Mesendoderm (in vitro differentiated cells): Measurements from ENCODE around the gene NEIL1.

ENCODE experiments used
- DNase-seq: peaks from one replicate; pipeline ENCODE4 v3.0.0; 2013
- H2AK5ac ChIP-seq: 2 replicates; pipeline ENCODE4 v1.6.1; 2013; ENCODE audit warnings: low read length, inconsistent platforms
- H2BK120ac ChIP-seq: 2 replicates; pipeline ENCODE4 v1.6.1; 2013; ENCODE audit warnings: low read depth, mild to moderate bottlenecking, low read length, moderate library complexity, mixed read lengths
- H2BK15ac ChIP-seq: replicated peaks from 2 replicates; pipeline ENCODE4 v1.6.1; 2013; ENCODE audit warnings: low read depth, mild to moderate bottlenecking, moderate library complexity
- H2BK5ac ChIP-seq: 2 replicates; pipeline ENCODE4 v1.6.1; 2013; ENCODE audit warnings: low read length, inconsistent platforms
- H3K18ac ChIP-seq: 2 replicates; pipeline ENCODE4 v1.6.1; 2013; ENCODE audit warnings: mild to moderate bottlenecking, low read length, mixed read lengths
- H3K23ac ChIP-seq: one replicate; pipeline ENCODE4 v1.6.1; 2013; ENCODE audit warnings: low read length
- H3K27ac ChIP-seq: 2 replicates; pipeline ENCODE4 v1.5.1; 2013; ENCODE audit warnings: low read depth, mild to moderate bottlenecking, inconsistent platforms, low read length, moderate library complexity
- H3K27me3 ChIP-seq: 2 replicates; pipeline ENCODE4 v1.6.1; 2013; ENCODE audit warnings: low read length, control low read depth, mild to moderate bottlenecking, inconsistent platforms; ENCODE audit not compliant: insufficient read depth, poor library complexity
- H3K36me3 ChIP-seq: 2 replicates; pipeline ENCODE4 v1.6.1; 2013; ENCODE audit warnings: low read length, inconsistent platforms; ENCODE audit not compliant: control insufficient read depth, insufficient read depth
- H3K4ac ChIP-seq: one replicate; pipeline ENCODE4 v1.6.1; 2013; ENCODE audit warnings: low read depth, mild to moderate bottlenecking, low read length, moderate library complexity
- H3K4me1 ChIP-seq: 2 replicates; pipeline ENCODE4 v1.6.1; 2013; ENCODE audit warnings: low read depth, low read length, inconsistent platforms; ENCODE audit not compliant: control insufficient read depth
- H3K4me2 ChIP-seq: 2 replicates; pipeline ENCODE4 v1.6.1; 2013; ENCODE audit warnings: low read length
- H3K4me3 ChIP-seq: 2 replicates; pipeline ENCODE4 v1.5.1; 2013; ENCODE audit warnings: mild to moderate bottlenecking, low read length
- H3K56ac ChIP-seq: one replicate; pipeline ENCODE4 v1.6.1; 2013; ENCODE audit warnings: low read length
- H3K79me1 ChIP-seq: 2 replicates; pipeline ENCODE4 v1.6.1; 2013; ENCODE audit warnings: low read length, inconsistent platforms
- H3K79me2 ChIP-seq: 2 replicates; pipeline ENCODE4 v1.6.1; 2013; ENCODE audit warnings: mild to moderate bottlenecking, low read length; ENCODE audit not compliant: control insufficient read depth, insufficient read depth
- H3K9ac ChIP-seq: 2 replicates; pipeline ENCODE4 v1.6.1; 2013; ENCODE audit warnings: low read length, inconsistent platforms
- H4K5ac ChIP-seq: one replicate; pipeline ENCODE4 v1.6.1; 2013; ENCODE audit warnings: low read length
- H4K8ac ChIP-seq: one replicate; pipeline ENCODE4 v1.6.1; 2013; ENCODE audit warnings: low read depth, mild to moderate bottlenecking, control low read depth, low read length, moderate library complexity
- WGBS: extraction: QIAGEN DNeasy Blood & Tissue Kit; methylation state at CpG from one replicate; pipeline ENCODE4 v1.1.7; 2013; ENCODE audit warnings: low lambda C conversion rate, missing lambda C conversion rate; ENCODE audit not compliant: insufficient coverage; ENCODE audit errors: extremely low coverage; 5-methylcytosine and 5-hydroxymethylcytosine counted together

NEIL1 gene

GRCh38 chr15:75359537-75360250, 12.9 kb downstream of the NEIL1 start:
- no peak overlapping the region for H3K4me2 ChIP-seq
- DNase-seq = no peak
- H3K4me3 ChIP-seq = no peak overlapping the region
- no peak overlapping the region for H4K8ac ChIP-seq
- no peaks in the 10 kb centered on the region for H3K79me1 ChIP-seq
- H3K27ac ChIP-seq = no peak overlapping the region
- no peak overlapping the region for H2AK5ac ChIP-seq
- no peak overlapping the region for H3K9ac ChIP-seq
- no peak overlapping the region for H2BK120ac ChIP-seq
- no peak overlapping the region for H3K18ac ChIP-seq
- no peak overlapping the region for H3K4ac ChIP-seq
- H3K4me1 ChIP-seq = no peaks in the 10 kb centered on the region
- H2BK15ac ChIP-seq = no peak overlapping the region
- no peak overlapping the region for H2BK5ac ChIP-seq
- H4K5ac ChIP-seq = no peak overlapping the region
- WGBS = no CpG with 5 or more reads among the region's 15 CpGs
- no peak overlapping the region for H3K56ac ChIP-seq
- H3K27me3 ChIP-seq = no peaks in the 10 kb centered on the region
- H3K36me3 ChIP-seq = peaks cover 4% of the 10 kb centered on the region
- no peak overlapping the region for H3K23ac ChIP-seq
- no peaks in the 10 kb centered on the region for H3K79me2 ChIP-seq

DNA sequence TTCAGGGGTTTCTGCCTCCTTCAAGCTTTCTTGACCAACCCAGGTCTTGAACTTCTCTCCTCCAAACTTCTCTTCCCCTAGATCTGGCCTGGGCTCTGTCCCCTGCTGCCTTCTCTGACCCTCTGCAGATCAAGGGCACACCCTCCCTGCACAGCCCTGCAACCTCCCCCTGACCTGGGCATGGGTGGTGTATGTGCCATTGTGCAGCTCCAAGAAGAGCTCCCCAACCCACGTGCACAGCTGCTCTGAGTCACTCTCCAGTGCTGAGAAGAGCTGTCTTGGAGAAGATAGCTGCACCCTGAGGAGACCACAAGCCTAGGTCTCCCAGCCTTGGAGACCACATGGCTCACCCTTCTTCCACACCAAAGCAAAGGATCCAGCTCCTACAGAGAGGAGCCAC, 13.6 kb downstream of the NEIL1 start:
- Histone ChIP-seq H2BK15ac (no peak overlapping the region), H4K5ac (no peak overlapping the region), H4K8ac (no peak overlapping the region), H3K27me3 (no peaks in the 10 kb centered on the region), H3K27ac (no peak overlapping the region), H2BK120ac (no peak overlapping the region), H2BK5ac (no peak overlapping the region), H3K4ac (no peak overlapping the region), H3K79me1 (no peaks in the 10 kb centered on the region), H3K56ac (no peak overlapping the region), H3K4me1 (no peaks in the 10 kb centered on the region), H3K36me3 (peaks cover 4% of the 10 kb centered on the region), H3K4me2 (no peak overlapping the region), H3K18ac (no peak overlapping the region), H3K4me3 (no peak overlapping the region), H3K79me2 (no peaks in the 10 kb centered on the region), H3K9ac (no peak overlapping the region), H3K23ac (no peak overlapping the region), H2AK5ac (no peak overlapping the region)
- WGBS = no CpG with 5 or more reads among the region's 1 CpG
- DNase-seq = no peak

GRCh38 chr15:75360856-75361255, 14.0 kb downstream of the NEIL1 start:
- no peak for DNase-seq
- Histone ChIP-seq H3K27ac (no peak overlapping the region), H2AK5ac (no peak overlapping the region), H3K36me3 (peaks cover 4% of the 10 kb centered on the region), H4K5ac (no peak overlapping the region), H3K4me2 (no peak overlapping the region), H3K4me1 (no peaks in the 10 kb centered on the region), H3K79me1 (no peaks in the 10 kb centered on the region), H3K56ac (no peak overlapping the region), H3K4me3 (no peak overlapping the region), H3K79me2 (no peaks in the 10 kb centered on the region), H3K9ac (no peak overlapping the region), H2BK120ac (no peak overlapping the region), H3K27me3 (no peaks in the 10 kb centered on the region), H4K8ac (no peak overlapping the region), H3K18ac (no peak overlapping the region), H3K4ac (no peak overlapping the region), H2BK5ac (no peak overlapping the region), H3K23ac (no peak overlapping the region), H2BK15ac (no peak overlapping the region)
- no CpG with 5 or more reads among the region's 7 CpGs for WGBS

DNA sequence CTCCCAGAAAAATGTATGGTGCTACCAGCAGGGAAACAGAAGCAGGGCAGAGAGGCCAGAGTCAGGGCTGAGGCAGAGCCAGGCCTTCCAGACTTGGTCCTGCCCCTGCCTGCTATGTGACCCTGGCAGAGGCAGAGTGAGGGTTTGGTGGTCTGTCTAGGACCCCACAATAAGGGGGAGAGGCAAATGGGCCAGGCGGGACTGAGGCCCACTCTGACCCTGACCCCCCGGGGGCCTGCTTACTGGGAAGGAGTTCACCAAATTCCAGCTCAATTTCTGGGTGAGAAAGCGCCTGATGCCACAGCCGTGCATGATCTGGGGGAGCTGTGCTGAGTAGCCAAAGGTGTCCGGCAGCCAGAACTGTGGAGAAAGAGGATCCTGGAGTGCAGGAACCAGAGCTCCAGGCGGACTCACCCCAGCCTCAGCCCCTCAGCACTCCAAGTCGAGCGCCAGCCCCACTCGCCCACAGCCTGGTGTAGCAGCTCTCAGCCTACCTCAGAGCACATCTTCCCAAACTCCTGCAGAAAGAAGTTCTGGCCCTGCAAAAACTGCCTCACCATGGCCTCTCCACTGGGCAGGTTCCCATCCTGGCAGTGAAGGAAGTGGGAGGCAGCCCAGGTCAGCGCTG, 14.6 kb downstream of the NEIL1 start:
- H3K27ac ChIP-seq = no peak overlapping the region
- H3K18ac ChIP-seq = no peak overlapping the region
- no peaks in the 10 kb centered on the region for H3K79me2 ChIP-seq
- no peak overlapping the region for H3K4ac ChIP-seq
- peaks cover 4% of the 10 kb centered on the region for H3K36me3 ChIP-seq
- no peak overlapping the region for H3K23ac ChIP-seq
- WGBS = no CpG with 5 or more reads among the region's 10 CpGs
- no peak overlapping the region for H4K8ac ChIP-seq
- no peaks in the 10 kb centered on the region for H3K27me3 ChIP-seq
- no peak overlapping the region for H2BK5ac ChIP-seq
- no peak overlapping the region for H3K9ac ChIP-seq
- H2BK120ac ChIP-seq = no peak overlapping the region
- H3K79me1 ChIP-seq = no peaks in the 10 kb centered on the region
- no peak overlapping the region for H3K4me2 ChIP-seq
- no peak overlapping the region for H4K5ac ChIP-seq
- no peak for DNase-seq
- no peak overlapping the region for H2AK5ac ChIP-seq
- H3K56ac ChIP-seq = no peak overlapping the region
- H3K4me3 ChIP-seq = no peak overlapping the region
- H3K4me1 ChIP-seq = no peaks in the 10 kb centered on the region
- no peak overlapping the region for H2BK15ac ChIP-seq

DNA sequence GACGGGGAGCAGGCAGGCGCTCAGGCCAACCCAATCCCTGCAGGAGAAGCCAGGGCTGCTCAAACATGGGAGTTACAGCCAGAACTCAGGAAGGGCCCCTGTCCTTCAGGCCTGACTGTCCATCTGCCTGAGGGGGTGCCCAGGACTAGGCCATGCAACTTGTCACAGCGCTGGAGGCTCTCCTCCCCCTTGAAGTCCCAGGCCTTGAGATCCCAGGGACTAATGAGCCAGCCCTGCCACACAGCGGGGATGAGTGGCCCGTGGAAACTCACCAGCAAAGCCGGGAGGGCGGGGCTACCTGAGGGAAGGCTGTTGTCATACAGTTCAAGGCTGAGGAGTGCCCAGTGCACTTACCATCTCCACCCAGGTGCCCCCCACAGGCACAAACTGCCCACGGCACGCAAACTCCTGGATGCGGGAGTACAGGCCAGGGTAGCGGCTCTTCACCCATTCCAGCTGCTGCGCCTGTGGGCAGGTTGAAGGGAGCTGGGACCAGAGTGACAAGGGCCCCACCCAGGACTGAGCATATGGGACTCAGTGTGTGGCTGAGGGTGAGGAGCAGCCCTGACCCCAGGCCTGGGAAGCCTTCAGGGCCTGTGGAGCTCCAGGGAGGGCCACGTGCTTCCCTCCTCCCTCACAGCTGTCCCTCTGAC, 15.3 kb downstream of the NEIL1 start:
- no CpG with 5 or more reads among the region's 13 CpGs for WGBS

More for the DNA sequence above, 15.3 kb downstream of the NEIL1 start:
- Histone ChIP-seq H3K36me3 (peaks cover 4% of the 10 kb centered on the region), H3K4me1 (no peaks in the 10 kb centered on the region), H3K9ac (no peak overlapping the region), H3K79me1 (no peaks in the 10 kb centered on the region), H3K4ac (no peak overlapping the region), H3K27me3 (no peaks in the 10 kb centered on the region), H2AK5ac (no peak overlapping the region), H3K79me2 (no peaks in the 10 kb centered on the region), H4K8ac (no peak overlapping the region), H2BK5ac (no peak overlapping the region), H3K4me2 (no peak overlapping the region), H3K27ac (no peak overlapping the region), H2BK120ac (no peak overlapping the region), H2BK15ac (no peak overlapping the region), H3K23ac (no peak overlapping the region), H3K56ac (no peak overlapping the region), H3K18ac (no peak overlapping the region), H4K5ac (no peak overlapping the region), H3K4me3 (no peak overlapping the region)
- DNase-seq = no peak
